Small intestine (tissue), 4 donors: ENCODE results near the gene TRIP11. TPM values are rescaled to one million over a fixed set of nuclear protein-coding genes. Genes with fewer than 3 reads are reported as not detected.

Experiments used
- polyA plus RNA-seq, 4 donors: library from polyadenylated mRNA; stranded (reverse) in 3 of 4; unstranded in 1 of 4; fragments of 200-250 nt in 3 of 4; fragments of 120-200 nt in 1 of 4; gene quantifications; one replicate each; pipeline versions ENCODE4 v1.2.1 to v1.2.3, GENCODE V29; 2013
- donor health status: healthy with polysubstance abuse.
- donor health status: Bipolar disorder and iron deficiency.
- donor health status: healthy.

The TRIP11 gene
- polyA plus RNA-seq, 4 donors = 3.5 to 22.4 (median 5.9) TPM

Other genes starting within 250 kb of the TRIP11 start
- gene TC2N, start 172.5 kb downstream of the TRIP11 start, polyA plus RNA-seq = 10 to 100 TPM; 12.4 to 31.7 (median 20.4) TPM
- 10 to 100 TPM in 3 of 4 donors, 1 to 10 TPM in 1; 2.0 to 88.3 (median 22.9) TPM for gene FBLN5, start 92.4 kb downstream of the TRIP11 start, polyA plus RNA-seq
- gene ATXN3, start 66.5 kb upstream of the TRIP11 start, polyA plus RNA-seq = 10 to 100 TPM in 2 of 4 donors, 1 to 10 TPM in 2; 6.8 to 15.6 (median 9.0) TPM
- gene NDUFB1, start 81.6 kb upstream of the TRIP11 start, polyA plus RNA-seq = 1,000 to 10,000 TPM in 1 of 4 donors, 100 to 1,000 TPM in 3; 223 to 1,286 (median 710) TPM
- gene CPSF2, start 81.9 kb upstream of the TRIP11 start, polyA plus RNA-seq = 10 to 100 TPM in 3 of 4 donors, 1 to 10 TPM in 1; 5.8 to 28.4 (median 14.0) TPM